HG03520 (cell line): ENCODE measurements around the gene SLC16A11.
"Not testable (repeated sequence)": the region's sequence is repeated elsewhere in the genome, so short reads cannot be mapped to it uniquely, and the experiment has no call there.

ENCODE experiments used
- ATAC-seq: cut with Tn5 transposase; IDR thresholded peaks from one replicate; pipeline ENCODE4 v1.9.1; 2021; ENCODE audit warnings: mild to moderate bottlenecking, moderate library complexity; ENCODE audit not compliant: unreplicated experiment

Gene SLC16A11

DNA sequence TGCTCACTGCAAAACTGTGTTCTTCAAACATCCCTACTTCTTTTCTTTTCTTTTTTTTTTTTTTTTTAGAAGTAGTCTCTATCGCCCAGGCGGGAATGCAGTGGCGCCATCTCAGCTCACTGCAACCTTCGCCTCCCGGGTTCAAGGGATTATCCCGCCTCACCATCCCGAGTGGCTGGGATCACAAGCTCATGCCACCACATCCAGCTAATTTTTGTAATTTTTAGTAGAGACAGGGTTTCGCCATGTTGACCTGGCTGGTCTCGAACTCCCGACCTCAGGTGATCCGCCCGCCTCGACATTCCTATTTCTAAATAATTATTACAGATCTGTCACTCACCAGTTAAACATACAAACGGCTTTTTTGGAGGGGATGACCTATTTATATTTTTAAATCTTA, 32.5 kb downstream of the SLC16A11 start:
- ATAC-seq, result no peak

DNA sequence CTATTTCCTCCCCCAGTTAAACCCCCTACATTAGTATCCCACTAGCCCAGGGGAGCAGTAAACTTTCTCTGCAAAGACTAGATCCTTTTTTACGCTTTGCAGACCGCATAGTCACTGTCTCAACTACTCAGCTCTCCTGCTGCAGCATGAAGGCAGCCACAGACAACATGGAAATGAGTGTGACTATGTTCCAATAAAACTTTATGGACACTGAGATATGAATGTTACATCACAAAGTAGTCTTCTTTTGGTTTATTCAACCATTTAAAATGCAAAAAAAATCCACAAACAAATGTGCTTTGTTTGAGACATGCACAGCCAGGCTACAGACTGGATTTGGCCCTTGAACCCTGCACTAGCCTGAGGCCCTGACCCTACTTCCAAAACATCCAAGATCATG, 33.4 kb downstream of the SLC16A11 start:
- no peak for ATAC-seq

DNA sequence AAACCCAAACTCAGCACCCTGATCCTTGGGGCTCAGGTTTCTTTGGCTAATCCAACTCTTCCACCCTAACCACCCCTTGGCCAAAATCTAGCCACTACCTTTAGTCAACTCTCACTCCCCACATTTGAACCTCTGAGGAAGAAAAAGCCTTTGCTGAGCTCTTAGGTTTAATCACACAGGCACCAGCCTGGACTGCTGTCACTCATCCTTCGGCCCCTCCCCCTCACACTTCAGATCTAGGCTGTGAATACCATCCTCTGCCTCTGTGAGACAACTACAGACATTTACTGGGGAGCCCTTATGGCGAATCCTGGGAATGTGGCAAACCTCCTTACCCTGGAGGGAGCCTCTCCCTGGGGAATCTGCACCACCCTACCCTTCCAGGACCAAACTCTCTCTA, 36.7 kb downstream of the SLC16A11 start:
- ATAC-seq, result no peak

DNA sequence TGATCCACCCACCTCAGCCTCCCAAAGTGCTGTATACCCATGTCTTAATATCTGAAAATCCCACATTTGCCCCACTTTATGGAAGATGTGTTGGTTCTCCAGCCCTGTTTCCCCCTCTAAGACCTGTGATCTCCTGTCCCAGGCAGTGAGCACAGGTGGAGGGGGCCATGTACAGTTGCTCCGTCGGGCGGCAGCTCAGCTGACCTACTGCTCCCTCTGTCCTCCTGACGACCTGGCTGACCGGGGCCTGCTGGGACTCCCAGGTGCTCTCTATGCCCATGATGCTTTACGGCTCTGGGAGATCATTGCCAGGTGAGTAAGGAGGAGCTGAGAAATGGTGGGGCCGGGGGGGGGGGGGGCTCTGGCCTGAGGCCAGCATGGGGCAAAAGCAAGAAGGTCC, 38.2 kb downstream of the SLC16A11 start:
- no peak for ATAC-seq

DNA sequence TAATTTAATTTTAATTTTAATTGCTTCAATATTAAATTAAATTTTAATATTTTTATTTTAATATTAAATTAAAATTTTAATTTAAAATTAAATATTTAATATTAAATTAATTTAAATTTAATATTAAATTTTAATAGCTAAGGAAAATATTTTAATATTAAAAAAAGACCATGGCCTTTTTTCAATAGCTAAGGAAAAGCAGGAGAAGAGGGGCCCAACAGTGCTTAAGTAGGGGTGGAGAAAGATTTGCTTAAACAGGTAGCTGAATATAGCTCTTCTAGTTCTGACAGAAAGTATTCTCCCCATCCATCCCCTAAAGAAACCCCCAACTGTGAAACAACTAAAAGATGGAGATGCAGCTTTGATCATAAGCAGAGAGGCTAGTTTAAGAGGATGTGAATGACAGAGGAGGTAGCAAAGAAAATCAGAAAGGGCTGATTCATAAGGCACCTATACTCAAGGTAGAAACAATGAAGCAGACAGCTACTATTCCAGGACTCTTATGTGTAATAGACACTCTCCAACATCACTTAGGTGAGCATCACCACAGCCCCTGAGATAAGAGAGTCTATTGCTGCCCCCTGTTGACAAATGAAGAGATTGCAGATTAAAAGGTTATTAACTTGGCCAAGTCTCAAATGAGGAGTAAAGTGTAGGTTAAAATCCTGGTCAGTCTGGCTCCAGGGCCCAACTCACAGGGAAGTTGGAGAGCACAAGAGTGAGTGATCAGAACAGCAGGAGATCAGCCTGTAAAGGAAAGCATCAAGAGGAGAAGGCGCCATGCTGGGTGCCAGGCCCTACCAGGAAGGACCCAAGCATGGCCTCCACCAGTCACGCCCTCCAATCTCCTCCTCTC, 39.3 kb downstream of the SLC16A11 start:
- ATAC-seq, result no peak

DNA sequence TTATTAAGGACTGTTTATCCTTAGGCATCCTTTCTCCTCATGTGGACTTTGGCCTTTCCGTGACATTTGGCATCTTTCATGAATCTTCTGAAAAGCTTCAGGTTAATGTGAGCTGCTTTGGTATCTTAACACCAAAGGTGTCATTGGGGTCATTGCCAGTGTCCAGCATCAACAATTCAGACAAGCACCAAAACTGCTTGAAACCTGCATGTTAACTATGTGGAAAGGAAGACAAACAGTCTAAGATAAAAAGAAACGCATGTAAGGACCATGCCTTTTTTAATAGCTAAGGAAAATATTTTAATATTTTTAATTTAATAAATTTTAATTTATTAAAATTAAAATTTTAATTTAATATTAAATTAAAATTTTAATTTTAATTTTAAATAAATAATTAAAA, 40.1 kb downstream of the SLC16A11 start:
- ATAC-seq, result no peak

DNA sequence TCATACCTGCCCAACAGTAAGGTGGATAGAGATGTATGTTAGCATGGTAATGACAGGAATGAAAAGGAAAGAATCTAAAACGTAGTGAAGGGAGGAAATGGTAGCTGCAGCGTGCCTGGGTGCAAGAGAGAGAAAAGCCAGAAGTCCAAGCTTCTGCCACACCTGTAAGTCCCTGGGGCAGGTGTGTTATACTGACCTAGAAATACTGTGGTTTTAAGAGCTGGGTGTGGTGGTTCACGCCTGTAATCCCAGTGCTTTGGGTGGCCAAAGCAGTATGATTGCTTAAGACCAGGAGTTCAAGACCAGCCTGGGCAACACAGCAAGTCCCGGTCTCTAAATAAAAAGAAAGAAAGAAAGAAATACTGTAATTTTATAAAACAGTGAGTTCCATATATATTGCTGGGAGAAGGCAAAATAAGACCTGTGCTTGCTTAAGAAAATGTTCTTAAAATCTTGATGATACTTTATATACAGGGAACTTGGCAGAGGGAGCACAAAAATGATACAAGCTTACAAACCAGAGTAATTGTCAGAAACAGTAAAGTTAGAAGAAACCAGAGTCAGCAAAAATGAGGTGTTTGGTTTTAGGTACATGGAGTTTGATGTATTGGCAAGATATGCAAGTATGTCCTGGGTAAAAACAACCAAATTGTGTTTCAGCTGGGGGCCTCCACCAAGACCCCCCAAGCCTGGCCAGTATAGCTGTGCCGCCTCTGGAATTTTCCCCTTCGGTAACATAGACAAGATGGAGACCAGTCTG, 41.4 kb downstream of the SLC16A11 start:
- no peak for ATAC-seq

DNA sequence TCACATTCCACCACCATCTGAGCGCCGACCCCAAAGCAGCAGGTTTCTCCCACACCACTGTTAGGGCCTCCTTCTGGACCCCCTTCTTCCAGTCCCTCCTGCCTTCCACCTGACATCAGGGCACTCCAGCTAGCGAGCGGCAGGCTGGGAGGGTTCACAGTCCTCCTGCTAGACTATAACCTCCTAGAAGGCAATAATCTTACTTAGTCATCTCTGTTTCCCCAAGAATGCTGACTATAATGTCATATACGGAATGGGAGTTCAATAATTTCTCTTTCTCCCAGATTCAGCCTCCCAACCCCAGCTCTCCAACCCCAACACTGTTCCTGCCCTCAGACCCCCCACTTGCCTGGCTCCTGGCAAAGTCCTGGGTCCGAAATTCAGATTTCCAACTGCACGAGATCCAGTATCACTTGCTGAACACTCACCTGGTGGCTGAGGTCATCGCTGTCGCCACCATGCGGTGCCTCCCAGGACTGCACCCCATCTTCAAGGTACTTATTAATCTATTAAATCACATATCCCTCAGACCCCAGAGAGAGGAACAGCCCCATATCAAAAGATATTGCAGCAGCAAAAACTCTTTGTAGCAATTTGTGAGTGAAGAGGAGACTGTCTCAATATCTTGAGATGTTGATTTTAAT, 42.5 kb downstream of the SLC16A11 start:
- ATAC-seq, result no peak

DNA sequence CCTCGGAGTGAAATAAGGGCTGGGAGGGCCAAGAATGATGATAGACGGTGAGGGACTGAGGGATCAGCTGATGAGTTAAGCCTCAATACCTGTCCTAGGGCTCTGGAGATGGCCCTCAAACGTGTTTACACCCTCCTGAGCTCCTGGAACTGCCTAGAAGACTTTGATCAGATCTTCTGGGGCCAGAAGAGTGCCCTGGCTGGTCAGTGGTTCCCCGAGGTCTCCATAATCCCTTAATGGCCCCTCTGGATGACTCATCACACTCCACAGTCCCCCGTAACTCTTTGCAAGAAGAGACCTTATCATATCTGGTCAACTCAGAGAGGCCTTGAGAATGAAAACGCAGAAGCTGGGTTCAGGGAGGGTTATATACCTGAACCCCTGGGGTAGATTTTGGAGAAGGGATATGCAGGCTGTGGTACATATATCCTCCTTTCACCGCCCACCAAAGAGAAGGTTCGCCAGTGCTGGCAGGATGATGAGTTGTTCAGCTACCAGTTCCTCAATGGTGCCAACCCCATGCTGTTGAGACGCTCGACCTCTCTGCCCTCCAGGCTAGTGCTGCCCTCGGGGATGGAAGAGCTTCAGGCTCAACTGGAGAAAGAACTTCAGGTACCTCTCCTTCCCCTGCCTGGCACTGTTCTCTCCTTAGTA, 44.9 kb downstream of the SLC16A11 start:
- ATAC-seq, result no peak

DNA sequence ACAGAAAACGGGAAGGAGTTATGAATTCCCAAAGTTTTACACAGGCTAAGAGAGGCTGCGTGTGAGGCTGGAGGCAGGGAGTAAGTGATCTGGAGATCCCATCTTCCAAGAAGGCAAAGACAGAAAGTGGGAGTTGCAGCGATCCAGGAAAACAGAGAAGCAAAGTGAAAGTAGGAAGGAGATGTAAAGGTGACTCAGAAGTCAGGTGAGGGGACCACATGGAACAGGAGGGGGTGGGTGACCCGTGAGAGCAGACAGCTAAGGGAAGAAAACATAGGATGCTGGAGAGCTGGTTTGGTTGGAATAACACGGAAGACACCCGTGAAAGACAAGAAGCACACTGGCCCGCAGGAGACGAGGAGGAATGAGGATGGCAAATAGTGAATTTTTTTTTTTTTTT, 46.7 kb downstream of the SLC16A11 start:
- ATAC-seq, result no peak

DNA sequence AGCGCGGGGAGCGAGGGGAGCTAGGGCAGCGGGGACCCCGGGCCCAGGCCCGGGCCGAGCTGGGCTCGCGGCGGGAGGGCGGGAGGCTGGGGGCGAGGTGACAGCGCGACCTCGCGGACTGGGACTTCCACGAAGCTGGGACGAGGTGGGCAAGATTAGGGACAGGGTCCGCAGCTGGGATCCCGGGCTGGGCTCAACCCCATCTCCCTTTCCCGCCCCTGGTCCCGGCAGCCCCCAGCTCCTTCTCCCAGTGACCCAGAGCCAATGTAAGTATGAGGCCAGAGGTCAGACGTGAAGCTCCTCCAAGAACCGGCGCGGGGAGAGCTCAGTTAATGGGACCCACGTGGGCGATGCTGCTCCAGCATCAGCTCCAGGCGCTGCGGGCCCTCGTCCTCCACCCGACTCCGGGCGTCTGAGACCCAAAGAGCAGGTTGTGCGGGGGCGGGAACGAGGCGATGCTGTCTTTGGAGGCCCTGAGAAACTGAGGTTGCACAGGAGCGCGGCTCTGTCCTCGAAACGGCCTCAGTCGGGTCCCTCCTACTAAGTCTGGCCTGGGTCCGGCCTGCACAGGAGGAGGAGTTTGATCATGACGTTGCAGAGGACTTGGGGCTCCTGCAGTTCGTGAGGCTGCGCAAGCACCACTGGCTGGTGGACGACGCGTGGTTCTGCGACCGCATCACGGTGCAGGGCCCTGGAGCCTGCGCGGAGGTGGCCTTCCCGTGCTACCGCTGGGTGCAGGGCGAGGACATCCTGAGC, 47.5 kb downstream of the SLC16A11 start:
- ATAC-seq, result no peak

DNA sequence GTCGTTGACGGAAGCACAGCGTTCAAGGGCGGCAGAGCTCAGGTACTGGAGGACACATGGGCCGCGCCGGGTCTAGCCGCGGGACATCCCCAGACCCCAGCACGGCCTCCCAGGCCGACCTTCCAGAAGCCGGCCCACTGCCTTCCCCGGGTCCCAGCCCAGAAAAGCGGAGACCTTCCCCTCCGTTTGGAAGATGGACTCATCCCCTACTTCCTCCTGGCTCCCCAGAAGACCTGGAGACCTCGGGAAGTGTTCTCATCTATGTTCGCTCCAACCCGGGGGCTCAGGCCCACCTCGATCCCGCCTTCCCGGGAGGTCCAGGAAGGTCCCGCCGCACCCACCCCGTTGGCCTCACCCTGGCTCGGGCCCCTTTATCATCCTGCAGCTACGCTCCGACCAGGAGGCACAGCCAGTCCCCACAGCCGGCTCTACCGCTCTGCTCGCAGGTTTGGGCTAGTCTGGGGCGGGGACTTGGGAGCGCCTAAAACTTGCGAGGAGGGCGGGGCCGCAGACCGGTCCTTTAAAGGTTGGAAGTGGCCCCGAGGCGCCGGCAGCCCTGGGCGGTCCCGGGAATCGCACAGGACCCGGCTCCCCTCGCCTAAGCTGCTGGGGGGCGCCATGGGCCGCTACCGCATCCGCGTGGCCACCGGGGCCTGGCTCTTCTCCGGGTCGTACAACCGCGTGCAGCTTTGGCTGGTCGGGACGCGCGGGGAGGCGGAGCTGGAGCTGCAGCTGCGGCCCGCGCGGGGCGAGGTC, 48.2 kb downstream of the SLC16A11 start, which contains the start of gene ALOX12:
Gene ALOX12, plus strand, starts transcription at position 550 of the 756 bp plus-strand sequence. Its CDS starts 69 bp downstream, at position 619.
- ATAC-seq, result no peak

DNA sequence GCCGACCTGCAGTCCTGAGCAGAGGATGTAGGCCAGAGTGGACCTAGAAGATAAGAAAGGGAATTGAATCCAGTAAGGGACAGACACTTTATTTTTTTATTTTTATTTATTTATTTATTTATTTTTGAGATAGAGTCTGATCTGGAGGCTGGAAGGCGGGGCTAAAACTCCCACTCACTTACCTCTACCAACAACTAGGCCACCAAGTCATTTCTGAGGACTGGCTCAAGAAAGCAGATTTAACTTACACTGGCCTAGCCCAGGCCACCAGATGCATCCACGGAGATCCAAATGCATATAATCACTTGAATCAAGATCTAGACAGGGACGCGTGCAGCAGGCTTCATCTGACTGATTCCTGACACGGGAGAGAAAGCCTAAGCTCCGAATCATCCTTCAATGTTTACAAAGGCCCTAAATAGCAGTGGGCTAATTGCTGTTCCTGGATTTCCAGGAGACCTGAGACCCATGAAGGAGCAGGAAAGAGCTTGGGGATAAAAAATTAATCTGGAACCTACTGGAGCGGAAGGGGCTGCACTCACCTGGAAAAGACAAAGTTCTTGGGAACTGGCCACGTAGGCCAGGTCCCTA, 49.1 kb downstream of the SLC16A11 start:
- ATAC-seq, result no peak

DNA sequence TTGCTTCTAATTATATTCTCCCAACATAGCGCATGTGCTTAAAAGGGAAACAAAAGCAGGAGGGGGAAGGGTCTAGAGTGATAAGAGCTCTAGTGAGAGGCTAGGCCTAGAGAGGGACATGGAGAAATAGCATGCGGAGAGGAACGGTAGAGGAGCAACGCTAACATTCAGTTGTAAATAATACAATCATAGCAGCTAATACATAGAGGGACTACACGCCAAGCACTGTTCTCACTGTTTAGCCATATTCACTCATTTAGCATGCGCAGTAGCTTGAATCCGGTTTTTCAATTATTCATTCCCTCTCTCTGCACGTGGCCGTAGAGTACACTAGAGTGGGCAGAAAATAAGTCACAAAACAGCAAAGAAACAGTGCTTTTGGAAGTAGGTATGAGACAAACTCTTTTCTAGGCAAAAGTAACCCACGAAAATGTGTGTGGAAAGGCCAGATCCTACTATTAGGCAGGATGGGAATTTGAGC, 49.7 kb downstream of the SLC16A11 start:
- no peak for ATAC-seq

DNA sequence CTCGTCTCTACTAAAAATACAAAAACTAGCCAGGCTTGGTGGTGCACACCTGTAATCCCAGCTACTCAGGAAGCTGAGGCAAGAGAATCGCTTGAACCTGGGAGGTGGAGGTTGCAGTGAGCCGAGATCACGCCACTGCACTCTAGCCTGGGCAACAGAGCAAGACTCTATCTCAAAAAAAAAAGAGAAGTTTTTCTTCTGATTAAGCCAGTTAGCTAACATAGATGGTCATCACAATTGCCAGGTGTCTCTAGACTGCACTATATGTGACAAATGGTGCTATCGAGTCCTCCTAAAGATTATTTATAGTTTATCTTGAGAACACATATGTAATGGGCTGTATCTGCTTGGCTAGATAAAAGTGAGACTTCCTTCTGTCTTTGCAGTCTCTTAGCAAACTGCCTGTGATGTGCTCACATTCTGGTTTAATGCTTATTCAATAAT, 50.3 kb downstream of the SLC16A11 start:
- not testable (repeated sequence) for ATAC-seq
